ENCODE results near the gene SHC1.

SHC1 gene

GRCh38 chr1:154974808-154975408 lies 4.4 kb upstream of the SHC1 start:
- no peak for FAIRE-seq

GRCh38 chr1:154974102-154974807 lies 3.7 kb upstream of the SHC1 start, which contains the start of gene CKS1B:
Gene CKS1B (plus strand): TSS chr1:154974681. CDS start chr1:154974746, 65 bp downstream.
- peak; percentile 30 for FAIRE-seq

More at GRCh38 chr1:154974808-154975408, 4.4 kb upstream of the SHC1 start:
- peak; percentile 89 for DNase-seq (ENCODE audit: low spot score)

GRCh38 chr1:154973344-154974101 lies 3.0 kb upstream of the SHC1 start:
- peak; percentile 82 for DNase-seq (ENCODE audit: low spot score)
- no peak for FAIRE-seq

More at GRCh38 chr1:154974102-154974807, 3.7 kb upstream of the SHC1 start, which contains the start of gene CKS1B:
- peak; percentile 93 for DNase-seq (ENCODE audit: low spot score)

DNA sequence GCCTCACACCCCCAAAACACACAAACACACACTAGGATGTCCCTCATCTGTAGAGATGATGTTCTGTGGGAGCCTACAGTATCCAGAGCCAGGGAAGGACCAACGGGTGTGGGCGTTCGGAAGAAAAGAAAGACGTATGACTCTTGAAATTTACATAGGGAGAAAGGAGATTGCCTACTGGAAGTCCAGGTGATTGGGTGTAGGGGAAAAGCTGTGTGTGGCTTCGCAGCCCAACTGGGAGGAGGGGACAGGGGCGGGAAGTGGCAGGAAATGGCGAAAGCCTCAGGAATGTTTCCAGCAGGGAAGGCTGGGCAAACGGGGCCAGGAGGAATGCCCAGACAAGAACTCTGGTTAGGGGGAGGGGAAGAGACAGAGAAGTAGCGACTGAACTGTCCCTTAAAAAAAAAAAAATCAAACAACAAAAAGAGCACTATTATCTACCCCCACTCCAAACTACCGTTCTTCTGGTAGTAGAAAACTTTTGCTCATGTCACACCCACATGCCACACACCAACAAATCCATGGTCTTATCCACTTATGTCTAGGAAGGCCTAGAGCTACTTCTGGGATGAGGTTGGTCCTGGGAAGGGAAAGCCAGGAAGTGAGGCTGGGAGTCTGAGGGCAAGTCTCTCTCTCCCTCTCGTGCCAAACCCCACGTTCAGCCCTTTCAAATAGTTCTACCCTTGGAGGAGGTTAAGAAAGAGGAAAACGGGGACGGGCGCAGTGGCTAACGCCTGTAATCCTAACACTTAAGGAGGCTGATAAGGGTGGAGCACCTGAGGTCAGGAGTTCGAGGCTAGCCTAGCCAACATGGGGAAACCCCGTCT lies 2.2 kb upstream of the SHC1 start:
- FAIRE-seq (no peak), DNase-seq (ENCODE audit: low spot score) (peak; percentile 86)

- FAIRE-seq, result no peak
- DNase-seq (ENCODE audit: low spot score), result no peak
Observed at GRCh38 chr1:154972213-154972516, 1.6 kb upstream of the SHC1 start.

DNA sequence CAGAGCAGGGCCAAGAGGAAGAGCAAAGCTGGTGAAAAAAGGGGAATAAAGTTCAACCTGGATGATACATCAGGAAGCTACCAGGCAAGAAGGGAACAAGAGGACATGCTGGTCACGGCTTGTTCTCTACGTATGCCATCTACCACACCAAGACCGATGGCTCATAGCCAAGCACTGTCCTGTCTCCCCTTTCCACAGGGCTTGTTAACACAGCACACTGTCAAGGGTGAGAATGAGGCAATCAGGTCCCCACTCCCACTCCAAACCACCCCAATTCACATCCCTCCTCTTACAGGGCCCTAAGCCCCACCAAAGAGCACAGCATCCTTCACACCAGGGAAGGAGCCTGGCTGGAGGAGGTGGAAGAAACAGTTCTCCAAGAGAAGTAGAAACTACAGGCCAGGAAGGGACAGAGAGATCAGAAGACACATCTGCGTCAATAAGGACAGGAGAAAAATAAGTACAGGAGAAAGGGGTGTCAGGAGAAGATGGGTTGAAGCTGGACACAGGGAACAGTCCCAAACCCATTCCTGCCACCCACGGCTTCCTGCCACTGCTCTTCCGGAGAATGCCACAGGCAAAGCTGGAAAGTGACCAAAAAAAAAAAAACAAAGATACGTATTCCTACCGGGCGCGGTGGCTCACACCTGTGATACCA lies 923 bp upstream of the SHC1 start:
- FAIRE-seq, result no peak
- DNase-seq (ENCODE audit: low spot score), result no peak

- DNase-seq (ENCODE audit: low spot score) (no peak), FAIRE-seq (no peak)
Observed at GRCh38 chr1:154969860-154970452, 591 bp downstream of the SHC1 start.

DNA sequence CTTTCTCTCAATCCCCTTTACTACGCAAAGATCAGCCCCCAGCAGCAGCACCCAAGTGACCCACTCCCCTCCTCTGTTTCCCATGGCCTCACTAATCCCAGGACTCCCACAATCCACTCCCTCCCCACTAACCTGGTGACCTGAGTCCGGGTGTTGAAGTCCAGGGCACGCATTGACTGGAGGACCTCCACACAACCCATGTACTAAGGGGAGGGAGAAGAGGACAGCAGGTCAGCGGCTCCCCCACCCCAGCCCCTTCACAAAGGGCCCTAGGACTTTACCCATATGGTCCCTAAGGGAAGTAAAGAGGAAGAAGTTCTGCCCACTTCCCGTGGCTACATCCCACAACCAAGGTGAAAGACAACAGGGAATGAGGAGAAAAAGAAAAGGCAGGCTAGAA lies 1.3 kb downstream of the SHC1 start:
- DNase-seq (ENCODE audit: low spot score), result no peak
- FAIRE-seq, result no peak

DNA sequence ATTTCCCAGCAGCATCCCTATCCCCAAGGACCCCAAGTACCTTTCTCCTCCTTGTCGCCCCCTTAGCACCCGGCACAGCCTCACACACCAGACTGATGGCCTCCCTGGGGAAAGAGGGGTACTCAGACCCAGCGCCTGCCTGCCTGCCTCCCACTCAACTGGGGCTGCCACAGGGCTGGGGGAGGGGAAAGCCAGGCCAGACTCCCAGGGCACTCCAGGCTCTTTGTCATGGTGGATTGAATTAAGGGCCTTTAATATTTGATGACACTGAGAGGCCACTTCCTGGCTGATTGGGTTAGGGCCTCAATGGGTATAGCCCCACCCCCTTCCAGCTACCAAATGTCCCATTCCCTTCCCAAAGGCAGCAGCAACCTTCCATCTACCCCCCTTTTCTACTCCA lies 1.8 kb downstream of the SHC1 start:
- no peak for FAIRE-seq

DNA sequence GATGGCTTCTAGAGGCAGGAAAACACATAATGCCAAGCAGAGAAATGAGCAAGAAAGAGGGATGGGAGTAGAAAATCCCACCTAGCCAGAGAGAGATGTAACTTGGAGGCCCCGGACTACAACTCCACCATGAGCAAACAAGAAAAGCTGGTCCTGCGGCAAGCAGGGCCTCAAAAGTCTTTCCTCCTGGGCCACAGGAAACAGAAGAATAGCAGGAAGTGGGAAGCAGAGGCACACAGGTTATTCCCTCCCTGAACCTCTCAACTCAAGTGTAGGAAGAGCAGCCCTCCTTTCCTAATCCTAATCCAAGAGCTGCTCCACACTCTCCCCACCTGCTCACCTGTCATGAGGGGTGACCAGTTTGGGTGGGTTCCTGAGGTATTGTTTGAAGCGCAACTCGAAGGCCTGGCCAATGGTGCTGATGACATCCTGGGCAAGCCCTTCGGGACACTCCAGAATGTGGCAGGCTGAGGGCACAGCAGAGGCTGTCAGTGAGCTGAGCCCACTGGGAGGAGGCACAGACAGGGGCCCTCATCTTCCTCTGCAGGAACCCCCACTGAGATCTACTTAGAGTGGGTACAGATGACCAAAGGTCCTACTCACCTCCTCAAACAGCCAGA lies 3.1 kb downstream of the SHC1 start:
- FAIRE-seq (no peak), DNase-seq (ENCODE audit: low spot score) (no peak)

More for the DNA sequence above, 1.8 kb downstream of the SHC1 start:
- no peak for DNase-seq (ENCODE audit: low spot score)

- DNase-seq (ENCODE audit: low spot score) (no peak), FAIRE-seq (no peak)
Observed at GRCh38 chr1:154966111-154966510, 4.4 kb downstream of the SHC1 start.

- DNase-seq (ENCODE audit: low spot score) (no peak), FAIRE-seq (no peak)
Observed at GRCh38 chr1:154964359-154964758, 6.2 kb downstream of the SHC1 start.

GRCh38 chr1:154963643-154964042 lies 6.9 kb downstream of the SHC1 start:
- no peak for FAIRE-seq
- no peak for DNase-seq (ENCODE audit: low spot score)

DNA sequence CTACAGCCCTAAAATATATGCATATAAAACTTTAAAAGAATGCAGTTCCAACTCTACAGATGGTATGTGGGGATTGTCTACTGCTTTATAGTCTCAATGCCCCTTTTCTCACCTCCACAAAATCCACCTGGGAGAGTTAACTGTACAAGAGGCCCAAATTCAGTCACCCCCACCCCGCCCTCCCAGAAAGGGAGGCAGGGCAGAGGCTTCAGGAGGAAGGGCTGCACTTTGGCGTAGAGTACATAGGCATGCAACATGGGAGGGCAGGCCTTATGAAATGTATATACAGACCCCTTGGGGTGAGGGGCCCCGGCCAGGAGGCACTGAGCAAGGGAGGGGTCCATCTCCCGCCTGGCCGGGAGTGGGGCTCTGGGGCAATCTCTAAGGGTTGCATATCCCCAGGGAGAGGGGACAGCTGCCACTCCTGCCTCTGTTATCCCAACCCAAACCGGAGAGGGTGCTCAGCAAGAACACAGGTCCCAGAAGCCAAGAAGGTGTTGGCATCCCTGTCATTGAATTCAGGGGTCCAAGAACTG lies 7.7 kb downstream of the SHC1 start:
- DNase-seq (ENCODE audit: low spot score) (no peak), FAIRE-seq (no peak)

GRCh38 chr1:154962156-154962749 lies 8.3 kb downstream of the SHC1 start:
- no peak for FAIRE-seq

DNA sequence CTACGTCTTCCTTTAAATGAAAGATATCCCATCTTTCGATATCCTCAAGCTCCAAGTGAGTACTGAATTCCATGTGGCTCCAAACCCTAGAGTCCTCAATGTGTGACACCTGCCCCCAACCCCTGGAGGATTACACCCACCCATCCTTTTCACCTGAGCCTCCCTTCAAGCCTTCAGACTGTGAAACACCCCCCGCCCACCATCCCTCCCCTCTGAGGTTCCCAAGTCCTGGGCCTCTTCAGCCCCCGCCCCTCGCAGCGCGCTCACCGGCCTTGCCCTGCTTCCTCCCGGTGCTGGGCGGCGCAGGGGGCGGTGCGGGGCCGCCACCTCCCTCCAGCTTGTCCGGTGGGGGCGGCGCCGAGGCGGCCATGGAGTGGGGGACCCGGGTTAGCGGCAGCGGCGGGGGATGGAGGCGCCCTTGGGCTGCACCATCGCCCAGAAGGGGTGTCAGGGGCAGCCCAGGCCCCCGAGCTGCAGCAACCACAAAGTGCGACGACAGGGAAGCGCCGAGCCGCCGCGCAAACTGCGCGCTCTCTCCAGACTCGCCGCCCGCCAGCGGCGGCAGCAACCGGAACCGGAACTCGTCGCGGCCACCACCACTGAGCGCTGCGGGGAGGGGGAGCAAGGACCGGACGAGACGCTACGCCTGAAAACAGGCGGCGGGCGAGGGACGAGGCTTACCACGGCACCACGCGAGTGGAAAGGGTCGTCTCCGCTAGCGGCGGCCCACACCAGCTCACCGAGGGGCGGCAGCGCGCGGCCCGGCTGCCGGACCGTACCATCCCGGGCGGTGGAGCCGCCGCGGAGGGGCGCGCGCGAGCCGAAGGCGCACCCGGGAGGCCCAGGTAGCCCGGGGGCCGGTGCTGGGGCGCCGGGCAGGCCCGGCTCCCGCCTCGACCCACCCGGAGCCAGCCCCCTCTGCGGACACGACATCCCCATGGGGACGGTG lies 9.1 kb downstream of the SHC1 start, which contains the start of gene PYGO2:
Gene PYGO2, minus strand, starts transcription at position 576 of the 949 bp plus-strand sequence. Its CDS starts 206 bp downstream, at position 370.
- DNase-seq (ENCODE audit: low spot score) (peak; percentile 85), FAIRE-seq (no peak)

More at GRCh38 chr1:154962156-154962749, 8.3 kb downstream of the SHC1 start:
- DNase-seq (ENCODE audit: low spot score), result no peak

- FAIRE-seq (no peak), DNase-seq (ENCODE audit: low spot score) (no peak)
Observed at GRCh38 chr1:154960446-154961136, 10.0 kb downstream of the SHC1 start.

DNA sequence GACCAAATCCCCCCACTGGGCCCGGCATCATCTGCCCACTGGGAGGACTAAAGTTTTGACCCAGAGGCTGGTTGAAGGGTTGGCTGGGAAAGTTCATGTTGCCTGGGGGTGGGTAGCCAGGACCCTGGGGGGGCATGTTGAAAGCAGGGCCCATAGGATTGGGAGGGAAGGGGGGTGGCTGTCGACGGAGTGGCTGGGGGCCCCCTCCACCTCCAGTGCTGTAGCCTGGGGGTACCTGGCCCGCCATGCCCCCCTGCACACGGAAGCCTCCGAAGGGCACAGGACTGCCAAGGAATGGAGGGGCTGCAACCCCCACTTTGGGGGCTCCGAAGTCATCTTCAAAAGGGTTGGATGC lies 11.1 kb downstream of the SHC1 start:
- FAIRE-seq (no peak), DNase-seq (ENCODE audit: low spot score) (no peak)

Data from urothelium cell line (cell line).